Measurements from ENCODE around the gene IRAK1. TPM values are rescaled to one million over a fixed set of nuclear protein-coding genes. Genes with fewer than 3 reads are reported as not detected.

Gene IRAK1
- total RNA-seq, 4 donors from 2014 or later = 73.5 to 117 (median 96.8) TPM

GRCh38 chrX:154038656-154039055 lies 19.0 kb upstream of the IRAK1 start:
- no peak for DNase-seq
- peaks cover 0 to 12% (median 0%) of the 10 kb centered on the region in 3 donors for H3K36me3 ChIP-seq
- 73% methylated on average over 5 of the region's 5 CpGs; no CpG with 5 or more reads in 1 of the 2 donors for WGBS, 2 donors
- no peaks in the 10 kb centered on the region for H3K27me3 ChIP-seq
- no peak for TF ChIP-seq POLR2A (IDR thresholded peaks at IDR 0.05)
- TF ChIP-seq, protein P1, sequence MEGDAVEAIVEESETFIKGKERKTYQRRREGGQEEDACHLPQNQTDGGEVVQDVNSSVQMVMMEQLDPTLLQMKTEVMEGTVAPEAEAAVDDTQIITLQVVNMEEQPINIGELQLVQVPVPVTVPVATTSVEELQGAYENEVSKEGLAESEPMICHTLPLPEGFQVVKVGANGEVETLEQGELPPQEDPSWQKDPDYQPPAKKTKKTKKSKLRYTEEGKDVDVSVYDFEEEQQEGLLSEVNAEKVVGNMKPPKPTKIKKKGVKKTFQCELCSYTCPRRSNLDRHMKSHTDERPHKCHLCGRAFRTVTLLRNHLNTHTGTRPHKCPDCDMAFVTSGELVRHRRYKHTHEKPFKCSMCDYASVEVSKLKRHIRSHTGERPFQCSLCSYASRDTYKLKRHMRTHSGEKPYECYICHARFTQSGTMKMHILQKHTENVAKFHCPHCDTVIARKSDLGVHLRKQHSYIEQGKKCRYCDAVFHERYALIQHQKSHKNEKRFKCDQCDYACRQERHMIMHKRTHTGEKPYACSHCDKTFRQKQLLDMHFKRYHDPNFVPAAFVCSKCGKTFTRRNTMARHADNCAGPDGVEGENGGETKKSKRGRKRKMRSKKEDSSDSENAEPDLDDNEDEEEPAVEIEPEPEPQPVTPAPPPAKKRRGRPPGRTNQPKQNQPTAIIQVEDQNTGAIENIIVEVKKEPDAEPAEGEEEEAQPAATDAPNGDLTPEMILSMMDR (IDR thresholded peaks at IDR 0.05) = no peak
- H3K9me3 ChIP-seq = no peaks in the 10 kb centered on the region
- intact Hi-C loops (cut with DNase I) = no loop called here
- H3K4me3 ChIP-seq = no peak overlapping the region
- H3K4me1 ChIP-seq = peaks cover 0 to 42% (median 16%) of the 10 kb centered on the region in 3 donors
- H3K27ac ChIP-seq = no peak overlapping the region

- no peak overlapping the region for H3K27ac ChIP-seq
- no peak overlapping the region for H3K4me3 ChIP-seq
- peaks cover 0 to 14% (median 0%) of the 10 kb centered on the region in 3 donors for H3K36me3 ChIP-seq
- intact Hi-C loops (cut with DNase I) = no loop called here
- no peaks in the 10 kb centered on the region for H3K27me3 ChIP-seq
- WGBS, 2 donors = 75 to 94% methylated on average over 3 to 5 of the region's 5 CpGs
- no peak for TF ChIP-seq POLR2A (IDR thresholded peaks at IDR 0.05)
- no peaks in the 10 kb centered on the region for H3K9me3 ChIP-seq
- H3K4me1 ChIP-seq = peaks cover 0 to 33% (median 15%) of the 10 kb centered on the region in 3 donors
- DNase-seq = no peak
These were observed 18.1 kb upstream of the IRAK1 start for GRCh38 chrX:154037754-154038153.

DNA sequence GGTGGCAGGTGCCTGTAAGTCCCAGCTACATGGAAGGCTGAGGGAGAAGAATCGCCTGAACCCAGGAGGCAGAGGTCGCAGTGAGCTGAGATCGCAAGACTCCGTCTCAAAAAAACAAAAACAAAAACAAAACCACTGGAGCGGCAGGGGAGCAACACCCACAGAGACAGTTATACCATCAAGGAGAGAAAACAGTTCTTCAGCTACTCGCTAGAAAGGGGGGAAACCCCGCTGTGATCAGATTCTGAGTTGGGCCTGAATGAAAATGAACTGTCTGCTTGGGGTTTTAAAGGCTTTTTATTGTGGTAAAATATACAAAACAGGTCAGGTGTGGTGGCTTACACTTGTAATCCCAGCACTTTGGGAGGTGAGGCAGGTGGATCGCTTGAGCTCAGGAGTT lies 16.8 kb upstream of the IRAK1 start:
- WGBS, 2 donors = 68 to 95% methylated on average over 7 to 8 of the region's 8 CpGs
- Histone ChIP-seq H3K9me3 (no peaks in the 10 kb centered on the region), H3K4me1 (peaks cover 0 to 25% (median 5%) of the 10 kb centered on the region in 3 donors), H3K4me3 (no peak overlapping the region), H3K36me3 (peaks cover 0 to 26% (median 0%) of the 10 kb centered on the region in 3 donors), H3K27me3 (no peaks in the 10 kb centered on the region), H3K27ac (no peak overlapping the region)
- DNase-seq = no peak
- TF ChIP-seq POLR2A (IDR thresholded peaks at IDR 0.05) = no peak
- TF ChIP-seq, protein P1 (IDR thresholded peaks at IDR 0.05) = no peak
- intact Hi-C loops (cut with DNase I) = no loop called here

GRCh38 chrX:154033848-154034247 lies 14.1 kb upstream of the IRAK1 start:
- Histone ChIP-seq H3K4me1 (peaks cover 0 to 5% (median 0%) of the 10 kb centered on the region in 3 donors), H3K36me3 (peaks cover 0 to 53% (median 4%) of the 10 kb centered on the region in 3 donors), H3K27me3 (no peaks in the 10 kb centered on the region), H3K9me3 (no peaks in the 10 kb centered on the region), H3K4me3 (no peak overlapping the region), H3K27ac (no peak overlapping the region)
- 81 to 83% methylated on average over 1 to 2 of the region's 2 CpGs for WGBS, 2 donors
- intact Hi-C loops (cut with DNase I) = no loop called here
- DNase-seq = no peak
- TF ChIP-seq, protein P1 (IDR thresholded peaks at IDR 0.05) = no peak
- no peak for TF ChIP-seq POLR2A (IDR thresholded peaks at IDR 0.05)

DNA sequence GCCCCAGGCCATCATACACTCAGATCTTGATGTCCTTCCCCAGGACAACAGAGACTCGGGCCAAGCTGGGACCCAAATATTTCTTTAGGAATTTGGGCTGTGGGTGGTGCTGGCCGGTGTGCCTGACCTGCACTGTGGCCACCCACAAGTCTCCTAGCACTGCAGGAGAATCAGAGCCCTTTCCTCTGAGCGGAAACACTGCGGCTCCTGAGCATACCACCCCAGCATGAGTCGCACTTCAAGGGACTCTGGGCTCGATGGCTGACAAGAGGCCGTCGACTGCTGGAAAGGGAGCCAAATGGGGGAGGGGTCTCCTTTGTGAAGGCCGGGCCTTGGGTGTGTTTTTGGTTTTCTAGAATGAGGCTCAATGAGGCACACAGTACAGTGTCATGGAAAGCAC lies 13.0 kb upstream of the IRAK1 start:
- no peak for DNase-seq
- Histone ChIP-seq H3K27ac (no peak overlapping the region), H3K9me3 (no peaks in the 10 kb centered on the region), H3K4me3 (no peak overlapping the region), H3K4me1 (peaks cover 0 to 5% (median 0%) of the 10 kb centered on the region in 3 donors), H3K36me3 (peaks cover 0 to 62% (median 4%) of the 10 kb centered on the region in 3 donors), H3K27me3 (no peaks in the 10 kb centered on the region)
- intact Hi-C loops (cut with DNase I) = no loop called here
- no CpG with 5 or more reads among the region's 9 CpGs for WGBS, 2 donors
- TF ChIP-seq, protein P1 (IDR thresholded peaks at IDR 0.05) = no peak
- no peak for TF ChIP-seq POLR2A (IDR thresholded peaks at IDR 0.05)

DNA sequence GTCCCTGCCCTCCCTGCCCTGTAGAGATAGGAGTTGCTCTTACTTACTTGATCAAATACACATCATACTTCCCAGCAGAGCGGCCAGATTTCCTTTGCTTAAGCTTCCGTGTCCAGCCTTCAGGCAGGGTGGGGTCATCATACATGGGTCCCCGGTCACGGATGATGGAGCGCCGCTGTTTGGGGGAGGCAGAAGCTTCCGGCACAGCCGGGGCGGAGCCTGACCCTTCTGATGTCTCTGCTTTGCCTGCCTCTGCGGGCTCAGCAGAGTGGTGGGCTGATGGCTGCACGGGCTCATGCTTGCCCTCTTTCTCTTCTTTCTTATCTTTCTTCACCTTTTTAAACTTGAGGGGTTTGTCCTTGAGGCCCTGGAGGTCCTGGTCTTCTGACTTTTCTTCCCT lies 12.5 kb upstream of the IRAK1 start:
- DNase-seq = no peak
- Histone ChIP-seq H3K36me3 (peaks cover 0 to 67% (median 4%) of the 10 kb centered on the region in 3 donors), H3K27ac (no peak overlapping the region), H3K27me3 (no peaks in the 10 kb centered on the region), H3K4me3 (no peak overlapping the region), H3K4me1 (peaks cover 0 to 5% (median 0%) of the 10 kb centered on the region in 3 donors), H3K9me3 (no peaks in the 10 kb centered on the region)
- TF ChIP-seq, protein P1 (IDR thresholded peaks at IDR 0.05) = no peak
- TF ChIP-seq POLR2A (IDR thresholded peaks at IDR 0.05) = no peak
- 80% methylated on average over 11 of the region's 11 CpGs; no CpG with 5 or more reads in 1 of the 2 donors for WGBS, 2 donors
- intact Hi-C loops (cut with DNase I) = no loop called here

Data from esophagus squamous epithelium (tissue), 5 donors.